DMS79 (cell line): Measurements from ENCODE around the gene MICAL2.

ENCODE experiments used
- DNase-seq: peaks from one replicate; lab custom pipeline; 2025; lab: John Stamatoyannopoulos, UW

MICAL2 gene

DNA sequence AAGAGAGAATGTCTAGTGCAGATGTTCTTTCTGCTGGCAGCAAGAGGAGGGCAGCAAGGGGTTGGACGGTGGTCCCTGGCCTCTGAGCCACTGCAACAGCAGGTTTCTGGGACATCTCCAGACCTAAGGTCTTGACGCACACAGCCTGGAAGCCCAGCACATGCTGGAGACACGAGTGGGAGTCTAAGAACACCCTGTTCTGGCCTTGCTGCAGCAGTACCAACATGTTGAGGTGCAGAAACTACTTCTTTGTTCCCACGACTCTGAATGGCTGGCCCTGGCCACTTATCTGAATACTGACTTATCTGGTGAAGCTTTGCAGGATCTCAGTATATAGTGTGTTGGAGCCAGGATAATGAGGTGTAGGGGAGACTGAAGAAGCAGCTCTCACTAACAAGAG lies 6.8 kb downstream of the MICAL2 start:
- no peak for DNase-seq

DNA sequence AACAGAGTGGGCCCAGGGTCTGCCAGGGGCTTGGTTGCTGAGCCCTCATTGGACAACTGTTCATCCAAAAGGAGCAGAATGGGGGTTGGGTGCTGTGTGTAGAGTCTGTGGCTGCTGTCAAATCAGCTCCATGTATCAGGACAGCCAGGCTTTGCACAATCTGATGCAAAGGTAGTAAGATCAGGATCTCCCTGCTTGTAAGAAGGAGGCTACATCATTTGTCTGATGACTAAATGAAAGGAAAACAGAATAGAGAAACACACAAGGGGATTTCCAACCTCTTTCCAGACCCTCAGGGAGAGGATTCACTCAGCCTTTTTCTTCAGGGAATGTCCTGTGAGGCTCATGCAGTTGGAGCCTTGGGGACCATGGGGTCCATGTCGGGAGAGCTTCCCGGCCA lies 7.2 kb downstream of the MICAL2 start:
- DNase-seq = no peak

DNA sequence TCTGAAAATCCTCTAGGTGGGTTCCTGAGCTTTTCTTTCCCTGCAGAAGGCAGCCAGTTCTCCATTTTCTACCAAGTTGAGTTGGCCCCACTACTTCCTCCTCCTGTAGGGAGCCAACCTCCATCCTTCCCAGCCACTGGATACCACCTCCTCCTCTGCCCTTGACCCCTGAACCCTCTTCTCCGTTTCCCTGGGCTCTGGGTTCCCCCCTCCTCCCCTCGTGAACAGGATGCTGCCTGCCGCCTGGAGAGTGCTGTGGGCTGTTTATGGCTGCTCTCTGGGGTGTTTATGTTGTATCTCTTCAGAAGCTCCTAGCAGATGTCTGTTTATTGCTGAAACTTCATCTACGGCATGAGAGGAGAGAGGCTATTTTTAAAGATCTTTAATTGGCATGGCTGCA lies 8.6 kb downstream of the MICAL2 start:
- DNase-seq = no peak

DNA sequence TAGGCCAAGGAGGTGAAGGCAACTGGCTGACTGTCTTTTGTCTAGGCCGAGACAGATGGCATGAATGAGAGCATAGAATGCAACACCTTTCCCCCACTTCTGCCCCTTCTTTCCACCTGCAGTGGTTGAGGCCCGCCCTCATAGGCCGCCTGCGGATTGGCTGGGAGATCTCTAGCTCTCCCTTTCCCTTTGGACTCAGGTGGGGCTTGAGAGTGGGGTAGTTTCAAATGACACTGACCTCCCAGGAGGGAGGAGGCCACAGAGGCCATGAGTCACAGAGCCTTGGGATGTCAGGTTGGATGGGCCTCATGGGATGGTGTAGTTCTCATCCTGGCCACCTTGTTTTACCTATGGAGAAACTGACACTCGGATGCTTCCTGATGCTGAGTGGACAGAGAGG lies 9.1 kb downstream of the MICAL2 start:
- DNase-seq = peak; percentile 65

DNA sequence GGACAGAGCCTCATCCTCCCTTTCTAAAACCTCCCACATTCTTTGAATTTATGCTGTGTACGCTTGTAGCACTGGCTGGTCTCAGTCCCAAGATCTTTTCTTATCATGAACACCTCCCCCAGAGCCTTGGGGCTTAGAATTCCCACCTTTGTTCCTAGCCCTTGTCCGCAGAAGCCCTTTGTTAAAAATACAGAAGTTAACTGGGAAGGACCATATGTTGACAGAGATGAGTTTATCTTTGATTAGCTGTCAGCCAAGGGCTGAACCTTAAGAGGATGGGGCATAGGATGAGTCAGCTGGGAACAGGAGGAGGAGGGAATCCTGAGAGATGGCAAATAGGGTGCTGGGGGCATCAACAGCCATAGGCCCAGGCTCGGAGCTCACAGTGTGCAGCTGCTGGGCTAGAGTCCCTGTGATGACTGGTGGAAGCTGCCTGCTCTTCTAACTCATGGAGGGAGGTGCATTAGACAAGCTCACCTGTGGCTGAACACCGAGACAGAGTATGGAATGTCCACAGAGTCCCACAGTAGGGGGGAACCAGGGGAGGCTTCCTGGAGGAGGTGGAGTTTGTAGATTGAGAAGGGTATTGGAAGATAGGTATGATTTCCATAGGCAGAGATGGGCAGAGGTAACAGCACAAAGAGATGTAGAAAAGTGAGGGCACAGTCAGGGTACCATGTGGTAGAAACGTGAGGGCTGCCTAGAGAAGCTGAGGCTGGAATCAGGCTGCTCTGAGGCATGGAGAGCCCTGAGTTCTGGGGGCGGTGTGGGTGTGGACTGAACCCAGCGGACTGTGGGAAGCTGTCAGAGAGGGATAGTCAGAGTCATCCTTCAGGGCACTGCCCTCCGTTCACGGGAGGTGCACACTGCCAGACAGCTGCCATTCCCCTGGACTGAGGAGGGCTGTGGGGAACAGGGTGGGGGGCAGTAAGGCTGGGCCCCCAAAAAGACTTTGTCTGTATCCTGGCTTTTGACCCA lies 9.9 kb downstream of the MICAL2 start:
- DNase-seq = no peak

DNA sequence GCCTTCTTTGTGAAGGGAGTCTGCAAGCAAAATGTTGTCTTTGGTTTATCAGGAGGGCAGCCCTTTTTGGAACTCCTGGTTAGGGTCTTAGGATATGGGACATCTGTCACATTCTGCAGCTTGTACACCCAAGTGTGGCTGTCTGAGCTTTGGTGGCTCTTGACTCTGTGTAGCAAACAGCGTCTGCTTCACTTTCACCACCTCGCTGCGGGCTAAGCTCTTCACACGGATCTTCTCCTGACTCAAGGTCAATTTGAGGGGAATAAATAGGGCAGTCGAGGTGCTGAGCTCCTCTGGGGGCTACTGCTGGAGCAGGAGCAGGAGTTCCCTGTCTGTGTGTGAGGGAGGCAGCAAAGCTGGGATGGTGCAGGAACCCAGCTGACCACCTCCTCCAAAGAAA lies 10.6 kb downstream of the MICAL2 start:
- no peak for DNase-seq

DNA sequence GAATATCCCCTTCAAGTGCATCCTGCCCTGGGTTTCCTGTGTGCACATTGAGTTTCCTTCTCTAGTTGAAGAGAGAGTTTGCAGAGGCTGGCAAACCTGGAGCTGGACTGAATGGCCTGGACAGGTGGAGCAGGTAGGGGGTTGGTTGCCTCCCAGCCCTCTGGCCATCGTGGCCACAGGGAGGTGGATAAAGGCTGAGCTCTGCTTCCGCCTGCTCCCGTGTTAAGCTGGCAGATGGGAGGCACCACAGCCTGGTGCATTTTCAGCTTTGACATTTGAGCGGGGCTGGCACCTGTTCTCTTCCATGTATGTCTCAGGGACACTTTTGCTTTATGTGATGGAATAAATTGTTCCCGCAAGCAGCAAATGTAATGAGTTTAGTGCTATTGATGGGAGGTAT lies 11.1 kb downstream of the MICAL2 start:
- no peak for DNase-seq

DNA sequence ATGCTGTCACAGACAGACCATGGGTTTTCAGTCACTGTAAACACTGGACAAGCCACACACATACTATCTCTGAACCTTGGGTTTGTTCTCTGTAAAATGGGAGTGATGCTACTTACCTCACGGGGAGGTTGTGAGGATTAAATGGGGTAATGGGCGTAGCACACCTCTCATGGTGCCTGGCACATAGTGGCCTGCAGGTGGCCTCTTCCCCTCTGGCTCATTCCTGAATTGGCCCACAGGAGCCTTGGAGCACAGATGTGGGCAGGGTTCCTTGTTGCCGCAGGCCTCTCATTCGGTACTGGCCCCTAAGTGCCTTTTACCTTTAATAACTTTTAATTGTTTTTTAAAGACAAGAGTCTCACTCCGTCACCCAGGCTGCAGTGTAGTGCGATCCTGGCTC lies 11.7 kb downstream of the MICAL2 start:
- DNase-seq = no peak

DNA sequence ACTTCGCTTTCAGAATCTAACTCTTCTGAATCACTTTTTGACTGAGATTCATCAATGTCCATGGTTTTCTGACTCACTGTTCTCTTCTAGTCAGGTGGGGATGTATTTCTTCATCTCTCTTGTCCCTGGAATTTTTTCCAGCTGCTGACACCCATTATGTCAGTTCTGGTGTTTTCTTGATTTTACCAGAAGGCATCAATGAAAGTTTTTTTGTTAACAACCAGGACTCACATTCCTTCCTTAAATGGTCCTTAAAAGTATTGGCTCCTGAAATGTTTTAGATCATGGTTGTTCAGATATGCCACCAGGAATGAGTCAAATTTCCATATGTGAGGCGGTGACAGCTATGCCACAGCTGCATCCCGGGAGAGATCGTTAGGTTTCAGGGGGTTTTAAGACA lies 12.9 kb downstream of the MICAL2 start:
- no peak for DNase-seq

DNA sequence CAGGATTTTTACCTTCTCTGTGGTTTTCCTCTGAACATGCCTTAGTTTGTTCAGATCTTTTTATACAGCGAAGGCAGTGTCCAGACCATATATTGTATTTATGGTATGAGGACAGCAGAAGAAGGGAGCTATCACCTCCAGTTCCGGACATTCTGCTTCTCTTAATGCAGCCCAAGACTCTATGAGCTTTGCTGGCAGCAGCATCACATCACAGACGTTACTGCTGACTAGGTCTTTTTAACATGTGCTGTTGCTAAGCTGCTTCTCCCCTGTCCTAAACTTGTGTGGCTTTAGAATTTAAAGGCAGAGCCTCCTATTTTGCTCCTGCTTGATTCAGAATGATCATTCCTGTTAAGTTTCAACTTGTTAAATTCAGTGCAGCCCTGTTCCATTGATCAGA lies 13.4 kb downstream of the MICAL2 start:
- no peak for DNase-seq

DNA sequence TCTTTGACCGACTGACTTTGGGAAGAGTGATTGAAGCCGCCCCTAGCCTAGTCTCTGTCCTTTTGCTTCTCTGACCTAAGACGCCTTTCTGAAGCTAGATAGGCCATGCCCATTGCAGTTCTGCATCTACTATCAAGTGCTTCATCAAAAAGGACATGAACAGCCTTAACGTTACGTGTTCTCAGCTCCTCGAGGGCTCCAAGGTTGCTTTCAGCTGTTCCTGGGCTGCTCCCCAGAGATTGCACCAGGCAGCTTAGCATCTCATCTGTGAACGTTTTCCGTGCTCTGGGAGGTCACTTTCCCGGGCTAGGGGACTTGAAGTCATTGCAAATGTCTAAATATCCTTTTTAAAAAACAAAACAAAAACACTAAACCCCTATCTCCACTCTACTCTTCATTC lies 13.9 kb downstream of the MICAL2 start:
- no peak for DNase-seq

DNA sequence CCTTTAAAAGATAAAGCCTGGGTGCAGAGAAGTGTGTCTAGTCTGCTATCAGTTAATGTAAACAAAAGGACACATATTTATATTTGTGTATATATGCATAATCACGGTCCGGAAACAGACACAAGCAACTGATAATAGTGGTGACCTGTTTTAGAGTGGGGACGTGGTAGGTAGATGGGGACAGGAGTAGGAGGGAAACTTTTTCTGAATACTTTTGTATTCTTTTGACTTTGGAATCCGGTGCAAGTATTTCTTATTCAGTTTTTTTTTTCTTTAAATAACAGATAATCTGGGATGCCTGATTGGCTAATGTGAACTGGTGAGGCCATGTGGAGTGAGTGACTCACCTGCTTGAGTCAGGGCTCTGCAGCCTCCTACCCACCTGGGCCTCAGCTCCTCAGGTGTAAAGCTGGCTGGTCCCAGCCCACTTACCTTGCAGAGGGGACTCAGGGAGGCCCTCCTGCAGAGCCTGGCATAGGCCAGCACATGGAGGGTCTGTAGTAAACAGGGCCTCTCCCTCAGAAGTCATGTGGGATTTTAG lies 15.3 kb downstream of the MICAL2 start:
- DNase-seq = no peak

DNA sequence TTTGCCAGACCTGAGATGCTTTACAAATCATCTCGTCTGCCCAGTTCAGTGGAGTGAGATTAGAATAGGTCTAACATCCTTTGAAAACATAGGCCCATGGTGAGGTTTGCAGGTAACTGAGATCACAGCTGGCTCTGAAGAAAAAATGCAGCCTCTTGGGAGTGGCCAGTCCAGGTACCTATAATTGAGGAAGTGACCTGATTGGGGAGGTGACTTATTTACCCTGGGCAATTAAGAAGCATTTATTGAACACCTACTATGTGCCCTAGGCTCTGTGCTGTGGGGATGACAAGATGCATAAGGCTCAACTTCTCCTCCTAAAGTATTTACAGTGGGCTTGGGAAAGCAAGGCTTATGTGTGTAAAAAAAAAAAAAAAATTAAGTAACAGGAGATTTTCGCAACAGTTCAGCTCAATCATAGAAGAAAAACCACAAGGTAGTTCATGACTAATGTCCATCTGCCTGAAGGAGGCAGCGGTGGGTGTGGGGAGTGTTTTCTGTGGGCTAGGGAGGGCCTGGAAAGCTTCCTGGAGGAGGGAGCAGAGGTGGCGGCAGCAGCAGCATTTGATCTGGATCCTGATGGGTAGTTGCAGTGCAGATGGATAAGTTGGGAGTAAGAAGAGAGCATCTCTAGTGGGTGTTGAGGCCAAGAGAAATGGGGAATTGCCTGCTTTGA lies 16.1 kb downstream of the MICAL2 start:
- DNase-seq = no peak

DNA sequence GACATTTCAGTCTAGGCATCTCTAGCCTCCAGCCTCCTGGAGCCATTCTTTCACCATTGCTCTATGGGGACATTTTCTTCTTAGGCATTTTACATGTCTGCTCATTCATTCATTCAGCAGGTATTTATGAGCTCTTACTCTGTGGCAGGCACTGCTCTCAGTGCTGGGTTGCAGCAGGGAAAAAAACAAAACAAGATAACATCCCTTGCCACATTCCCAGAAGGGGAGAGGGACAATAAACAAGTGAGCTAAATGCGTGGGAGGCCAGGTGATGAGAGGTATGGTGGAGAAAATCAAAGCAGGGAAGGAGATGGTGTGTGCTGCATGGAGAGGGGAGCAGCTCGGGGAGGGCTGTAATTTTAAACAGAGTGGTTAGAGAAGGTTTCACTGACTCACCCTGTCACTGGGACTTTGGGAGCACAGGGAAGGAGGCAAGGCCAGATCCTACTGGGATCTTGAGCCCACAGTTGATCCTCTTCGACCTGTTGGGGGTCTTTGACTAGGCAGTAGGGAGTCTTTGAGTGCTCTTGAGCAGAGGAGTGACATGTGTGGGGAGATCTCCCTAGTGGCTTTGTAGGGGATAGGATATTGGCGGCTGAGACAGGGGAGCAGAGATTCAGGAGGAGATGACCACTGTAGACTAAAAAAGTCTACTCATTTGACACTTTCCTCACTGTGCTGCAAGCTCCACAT lies 17.0 kb downstream of the MICAL2 start:
- DNase-seq = no peak

DNA sequence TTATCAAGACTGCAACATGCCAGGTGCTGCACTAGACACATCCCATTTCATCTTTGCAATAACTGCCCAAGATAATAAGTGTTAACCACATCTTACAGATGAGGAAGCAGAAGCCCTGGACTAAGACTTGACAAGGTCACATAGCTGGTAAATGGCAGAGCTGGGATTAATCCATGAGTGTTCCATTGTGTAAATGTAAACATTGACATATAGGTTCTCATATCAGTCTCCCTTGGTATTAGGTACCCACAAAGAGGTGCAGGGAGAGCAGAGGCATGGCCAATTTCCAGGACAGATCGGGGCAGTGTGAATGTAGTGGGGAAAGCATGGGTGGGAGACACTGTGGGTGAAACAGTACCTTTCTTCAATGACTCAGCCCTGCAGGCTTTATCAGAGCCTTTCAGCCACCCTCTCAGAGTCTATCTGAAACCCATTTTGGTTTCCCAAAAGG lies 17.9 kb downstream of the MICAL2 start:
- DNase-seq = no peak

DNA sequence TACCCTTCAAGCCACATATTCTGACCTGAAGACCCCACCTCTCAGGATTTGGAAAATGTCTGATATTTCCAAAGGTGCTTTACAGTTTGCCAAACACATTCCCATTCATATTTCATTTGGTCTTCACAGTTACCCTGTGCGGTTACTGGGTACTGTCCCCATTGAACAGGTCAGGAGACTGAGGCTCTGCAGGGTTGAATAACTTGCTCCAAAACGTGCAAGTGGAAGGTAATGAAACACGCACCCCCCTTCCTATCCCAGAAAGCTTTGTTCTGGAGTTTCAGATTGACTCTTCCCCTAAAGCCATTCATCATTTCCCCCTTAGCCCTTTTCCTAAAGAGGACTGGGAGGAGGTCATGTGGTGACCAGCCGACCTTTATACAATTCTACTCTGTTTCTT lies 18.8 kb downstream of the MICAL2 start:
- DNase-seq = no peak

DNA sequence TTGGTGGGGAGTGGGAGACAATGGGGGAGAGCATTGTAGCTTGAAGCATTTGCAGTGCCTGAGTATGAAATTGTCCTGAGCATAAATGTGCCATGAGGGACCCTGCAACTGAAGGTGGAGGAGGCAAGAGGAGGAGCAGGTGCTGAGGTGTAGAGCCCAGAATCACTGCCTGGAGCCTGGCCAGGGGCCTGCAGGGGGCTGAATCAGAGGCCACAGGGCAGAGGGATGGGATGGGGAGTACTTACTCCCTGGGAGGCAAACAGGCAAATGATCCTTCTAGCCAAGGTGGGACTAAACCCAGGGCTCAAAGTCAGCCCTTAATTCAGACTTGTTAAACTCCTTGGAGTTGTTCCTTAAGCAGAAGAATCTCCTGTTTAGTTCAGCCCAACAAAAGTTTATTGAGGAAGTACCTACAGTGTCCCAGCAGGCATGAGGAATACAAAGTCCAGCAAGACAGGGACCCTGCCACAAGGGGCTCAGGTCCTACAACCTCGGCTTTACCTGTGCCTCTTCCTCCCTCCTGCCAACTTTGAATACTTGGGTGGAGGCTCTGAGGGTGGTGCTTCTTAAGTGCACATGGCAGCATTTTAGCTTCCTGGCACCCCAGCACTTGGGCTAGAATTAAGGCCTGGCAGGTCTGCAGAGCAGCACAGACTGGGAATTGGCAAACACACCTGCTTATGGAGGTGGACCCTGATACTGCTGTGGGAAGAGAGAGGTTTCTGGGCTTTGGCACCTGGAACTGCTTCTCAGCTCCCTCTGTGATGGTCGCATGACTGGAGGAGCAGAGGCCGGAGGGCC lies 20.0 kb downstream of the MICAL2 start:
- no peak for DNase-seq

DNA sequence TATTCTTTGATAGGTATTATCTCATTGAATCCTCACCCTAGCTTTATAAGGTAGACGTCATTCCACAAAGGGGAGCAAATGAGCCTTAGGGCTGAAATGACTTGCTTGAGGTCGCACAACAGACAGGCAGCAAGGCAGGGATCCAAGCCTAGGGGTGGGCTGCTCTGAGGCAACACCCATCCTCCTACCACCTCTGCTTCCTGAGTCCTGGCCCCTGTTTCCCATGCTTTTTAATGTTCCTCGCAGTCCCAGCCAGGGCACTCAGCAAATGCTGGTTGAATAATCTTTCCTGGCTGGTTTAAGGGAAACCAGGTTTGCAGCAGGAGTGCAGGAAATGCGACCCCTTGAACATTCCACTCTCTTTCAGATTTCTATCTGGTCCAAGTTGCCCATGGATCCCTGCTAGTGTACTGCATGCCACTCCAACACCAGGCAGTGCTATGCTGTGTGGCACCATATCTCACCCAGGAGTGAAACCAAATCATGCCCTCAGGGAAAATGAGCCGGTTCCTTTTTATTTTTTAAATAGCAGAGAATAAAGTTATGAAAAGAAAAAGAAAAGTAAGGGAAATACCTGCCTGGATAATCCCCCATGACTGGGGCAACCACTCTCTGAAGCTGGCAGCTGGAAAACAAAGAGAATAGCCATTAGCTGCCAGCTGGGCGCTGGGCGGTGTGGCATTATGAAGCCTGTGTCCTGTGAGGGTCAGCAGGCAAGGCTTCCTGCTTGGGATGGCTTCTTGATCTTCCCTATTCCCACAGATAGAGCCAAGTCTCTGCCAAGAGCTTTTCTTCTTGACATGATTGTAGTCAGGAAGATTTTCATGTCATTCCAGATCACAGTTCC lies 21.8 kb downstream of the MICAL2 start:
- DNase-seq = no peak

DNA sequence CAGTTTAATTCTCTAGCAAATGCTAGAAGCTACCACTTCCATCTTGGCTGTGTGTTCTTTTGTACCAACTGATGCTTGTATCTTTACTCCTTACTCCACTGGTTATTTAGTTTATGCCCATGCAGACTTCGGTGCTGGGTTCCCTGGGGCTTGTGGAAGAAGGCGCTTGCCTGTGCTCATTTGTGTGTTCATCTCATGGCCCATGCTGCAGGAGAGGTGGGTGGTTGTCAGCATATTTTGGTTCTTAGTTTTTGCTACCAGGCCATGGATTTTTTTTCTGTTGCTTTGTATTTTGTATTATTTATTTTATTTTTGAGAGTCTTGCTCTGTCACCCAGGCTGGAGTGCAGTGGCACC lies 22.4 kb downstream of the MICAL2 start:
- DNase-seq = no peak

DNA sequence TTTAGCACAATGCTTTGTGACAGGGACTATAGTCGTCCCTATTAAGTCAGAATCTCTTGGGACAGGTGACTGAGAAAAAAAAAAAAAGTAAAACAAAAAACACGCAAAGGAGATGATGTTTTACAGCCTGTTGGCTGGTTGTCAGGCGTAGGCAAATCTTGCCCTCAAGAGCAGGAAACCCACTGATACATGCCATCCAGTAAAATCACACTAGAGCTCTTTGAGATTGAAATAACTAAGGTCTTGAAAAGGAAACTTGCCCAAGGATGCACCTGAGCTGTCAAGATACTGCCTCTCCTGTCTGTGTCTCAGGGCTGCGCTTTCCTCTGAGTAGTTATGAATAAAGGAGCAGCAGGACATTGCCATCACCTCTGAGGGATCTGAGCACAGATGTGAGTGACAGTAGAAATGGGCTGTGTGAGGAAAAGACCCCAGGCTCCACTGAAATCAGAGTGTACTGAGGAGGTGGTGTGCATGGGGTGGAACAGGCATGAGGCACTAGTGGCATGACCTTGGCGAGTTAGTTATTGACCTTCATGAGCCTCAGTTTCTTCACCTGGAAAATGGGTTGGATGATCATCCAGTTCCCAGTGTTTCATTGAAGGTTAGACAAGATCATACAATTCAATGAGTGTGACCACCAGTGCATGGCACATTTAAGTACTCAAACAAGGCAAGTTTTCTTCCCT lies 23.3 kb downstream of the MICAL2 start:
- DNase-seq = no peak
